DOHH2 (cell line): ENCODE data around the gene PLB1.

Experiments
- H3F3A ChIP-seq: fragments of 200-600 bp; sonication (generic), shearing (Covaris generic); 2 replicates; pipeline ENCODE4 v1.6.0; 2016; ENCODE audit warnings: antibody characterized with exemption, mild to moderate bottlenecking; ENCODE audit not compliant: control insufficient read depth, insufficient read depth
- H3K27ac ChIP-seq: fragments of 200-600 bp; sonication (generic); 2 replicates; pipeline ENCODE4 v1.5.1; 2014; ENCODE audit warnings: low read depth, mild to moderate bottlenecking, low read length, moderate library complexity
- H3K27me3 ChIP-seq: fragments of 200-600 bp; sonication (generic); 2 replicates; pipeline ENCODE4 v1.6.1; 2014; ENCODE audit warnings: mild to moderate bottlenecking, low read length, mixed read lengths; ENCODE audit not compliant: control insufficient read depth
- H3K36me3 ChIP-seq: fragments of 200-600 bp; sonication (generic); 2 replicates; pipeline ENCODE4 v1.6.1; 2014; ENCODE audit warnings: mild to moderate bottlenecking, low read length, moderate library complexity, mixed read lengths; ENCODE audit not compliant: control insufficient read depth
- H3K4me1 ChIP-seq: fragments of 200-600 bp; sonication (generic); 2 replicates; pipeline ENCODE4 v1.6.1; 2014; ENCODE audit warnings: mild to moderate bottlenecking, low read length, mixed read lengths; ENCODE audit not compliant: control insufficient read depth
- H3K4me2 ChIP-seq: fragments of 200-600 bp; sonication (generic); 2 replicates; pipeline ENCODE4 v1.6.0; 2014; ENCODE audit warnings: mild to moderate bottlenecking, low read length, moderate library complexity
- H3K4me3 ChIP-seq: fragments of 200-600 bp; sonication (generic); 2 replicates; pipeline ENCODE4 v1.5.1; 2014; ENCODE audit warnings: mild to moderate bottlenecking, low read length, mixed read lengths
- H3K79me2 ChIP-seq: fragments of 200-600 bp; sonication (generic); 2 replicates; pipeline ENCODE4 v1.6.1; 2014; ENCODE audit warnings: mild to moderate bottlenecking, low read length, mixed read lengths; ENCODE audit not compliant: control insufficient read depth
- H3K9me2 ChIP-seq: fragments of 200-600 bp; sonication (generic); replicated peaks from 2 replicates; pipeline ENCODE4 v1.6.1; 2014; ENCODE audit warnings: mild to moderate bottlenecking, low read length, mixed read lengths; ENCODE audit not compliant: control insufficient read depth
- H3K9me3 ChIP-seq: fragments of 200-600 bp; sonication (generic); 2 replicates; pipeline ENCODE4 v1.6.1; 2014; ENCODE audit warnings: antibody characterized with exemption, low read length, mixed read lengths; ENCODE audit not compliant: control insufficient read depth, insufficient read depth
- H4K20me1 ChIP-seq: fragments of 200-600 bp; sonication (generic); 2 replicates; pipeline ENCODE4 v1.6.0; 2014; ENCODE audit warnings: low read depth, mild to moderate bottlenecking, antibody characterized with exemption, low read length, moderate library complexity; ENCODE audit not compliant: control insufficient read depth, insufficient read depth
- EZH2phosphoT487 ChIP-seq: fragments of 200-600 bp; sonication (generic); IDR thresholded peaks from 2 replicates; pipeline ENCODE4 v1.6.1; 2017; ENCODE audit warnings: borderline replicate concordance, mild to moderate bottlenecking, antibody characterized with exemption, low read length, moderate library complexity, mixed read lengths
- TF ChIP-seq, protein P1 (sequence below): fragments of 200-600 bp; sonication (generic); IDR thresholded peaks from one replicate; pipeline ENCODE4 v1.5.1; 2014; ENCODE audit warnings: antibody characterized with exemption, mild to moderate bottlenecking, low read depth, low read length; ENCODE audit not compliant: poor library complexity, severe bottlenecking

PLB1 gene

DNA sequence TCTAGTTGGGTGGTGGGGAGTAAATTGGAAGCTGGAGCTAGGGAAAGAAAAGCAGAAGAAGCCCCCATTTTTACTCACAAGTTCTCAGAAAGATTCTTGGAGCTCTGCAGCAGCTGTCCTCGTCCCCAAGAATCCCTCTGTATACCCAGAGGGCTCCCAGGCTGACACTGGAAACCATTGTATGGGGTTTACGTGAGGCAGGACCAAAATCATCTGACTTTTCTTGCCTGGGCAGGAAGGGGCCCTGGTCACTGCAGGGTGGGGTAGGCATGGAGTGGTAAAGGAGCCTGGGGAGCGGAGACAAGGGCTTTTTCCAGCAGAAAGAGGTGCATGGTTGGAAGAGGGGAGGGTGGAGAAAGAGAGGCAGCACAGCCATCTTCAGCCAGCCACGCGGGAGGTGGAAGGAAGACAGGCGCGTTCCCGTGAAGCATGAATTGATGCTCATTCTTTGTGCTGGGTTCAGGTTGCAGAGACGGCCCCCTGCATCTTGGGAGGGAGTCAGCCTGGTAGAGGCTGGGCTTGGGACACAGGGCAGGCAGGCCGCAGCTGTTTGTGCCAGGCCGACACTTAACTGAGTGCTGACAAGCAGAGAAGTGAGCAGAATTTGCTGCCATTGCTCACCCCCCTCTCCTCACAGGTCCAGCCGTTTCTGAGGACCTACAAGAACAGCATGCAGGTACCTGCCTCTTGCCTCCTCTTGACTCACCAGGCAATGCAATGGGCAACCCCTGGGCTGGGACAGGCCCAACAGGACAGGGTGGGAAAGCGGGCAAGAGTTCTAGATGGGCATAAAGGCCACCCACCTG is 94.8 kb downstream of the PLB1 start:
- H4K20me1 ChIP-seq, result no peaks in the 10 kb centered on the region
- H3K27me3 ChIP-seq, result peaks cover 11% of the 10 kb centered on the region
- no peak overlapping the region for H3K27ac ChIP-seq
- H3K4me1 ChIP-seq, result peaks cover 8% of the 10 kb centered on the region
- H3K4me3 ChIP-seq, result no peak overlapping the region
- no peak overlapping the region for H3K4me2 ChIP-seq
- no peaks in the 10 kb centered on the region for H3K9me2 ChIP-seq
- TF ChIP-seq, protein P1, sequence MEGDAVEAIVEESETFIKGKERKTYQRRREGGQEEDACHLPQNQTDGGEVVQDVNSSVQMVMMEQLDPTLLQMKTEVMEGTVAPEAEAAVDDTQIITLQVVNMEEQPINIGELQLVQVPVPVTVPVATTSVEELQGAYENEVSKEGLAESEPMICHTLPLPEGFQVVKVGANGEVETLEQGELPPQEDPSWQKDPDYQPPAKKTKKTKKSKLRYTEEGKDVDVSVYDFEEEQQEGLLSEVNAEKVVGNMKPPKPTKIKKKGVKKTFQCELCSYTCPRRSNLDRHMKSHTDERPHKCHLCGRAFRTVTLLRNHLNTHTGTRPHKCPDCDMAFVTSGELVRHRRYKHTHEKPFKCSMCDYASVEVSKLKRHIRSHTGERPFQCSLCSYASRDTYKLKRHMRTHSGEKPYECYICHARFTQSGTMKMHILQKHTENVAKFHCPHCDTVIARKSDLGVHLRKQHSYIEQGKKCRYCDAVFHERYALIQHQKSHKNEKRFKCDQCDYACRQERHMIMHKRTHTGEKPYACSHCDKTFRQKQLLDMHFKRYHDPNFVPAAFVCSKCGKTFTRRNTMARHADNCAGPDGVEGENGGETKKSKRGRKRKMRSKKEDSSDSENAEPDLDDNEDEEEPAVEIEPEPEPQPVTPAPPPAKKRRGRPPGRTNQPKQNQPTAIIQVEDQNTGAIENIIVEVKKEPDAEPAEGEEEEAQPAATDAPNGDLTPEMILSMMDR, result no peak
- no peak for TF ChIP-seq EZH2phosphoT487
- H3K79me2 ChIP-seq, result no peaks in the 10 kb centered on the region
- no peaks in the 10 kb centered on the region for H3K9me3 ChIP-seq
- no peaks in the 10 kb centered on the region for H3K36me3 ChIP-seq
- H3F3A ChIP-seq, result no peaks in the 10 kb centered on the region

DNA sequence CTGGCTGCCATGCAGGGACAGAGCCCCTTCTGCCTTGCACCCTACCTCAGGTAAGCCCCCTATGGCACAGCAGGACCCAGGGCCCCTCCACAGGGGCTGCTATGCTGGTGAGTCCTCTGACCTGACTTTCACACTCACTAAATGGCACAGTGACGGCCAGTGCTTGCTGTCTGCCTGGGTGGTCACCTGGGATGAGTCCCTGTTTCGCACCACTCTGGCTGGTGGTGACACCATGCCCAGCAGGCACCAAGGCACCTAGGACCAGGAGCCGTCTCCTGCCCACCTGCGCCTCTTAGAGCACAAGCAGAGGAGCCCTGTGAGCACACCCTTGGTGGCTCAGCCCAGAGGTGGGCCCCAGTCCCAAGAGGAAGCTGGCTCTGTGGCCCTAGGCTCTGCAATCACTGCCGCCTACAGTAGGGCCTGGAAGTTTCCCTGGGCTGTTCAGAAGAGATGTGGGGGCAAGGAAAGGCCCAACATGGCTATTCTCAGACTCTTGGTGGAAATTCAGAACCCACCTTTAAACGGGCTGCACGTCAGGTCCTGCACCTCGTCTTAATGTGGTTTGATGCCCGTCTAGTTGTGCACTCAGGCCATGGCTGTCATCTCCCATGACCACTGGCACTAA is 96.0 kb downstream of the PLB1 start:
- no peak overlapping the region for H3K27ac ChIP-seq
- H3K79me2 ChIP-seq, result no peaks in the 10 kb centered on the region
- H3F3A ChIP-seq, result no peaks in the 10 kb centered on the region
- H3K27me3 ChIP-seq, result 0 out of 2 replicates have a peak, but pooled peaks cover 5% of the 10 kb centered on the region
- TF ChIP-seq, protein P1, result no peak
- no peak for TF ChIP-seq EZH2phosphoT487
- no peaks in the 10 kb centered on the region for H3K36me3 ChIP-seq
- no peaks in the 10 kb centered on the region for H3K9me3 ChIP-seq
- peaks cover 7% of the 10 kb centered on the region for H3K4me1 ChIP-seq
- H4K20me1 ChIP-seq, result no peaks in the 10 kb centered on the region
- H3K9me2 ChIP-seq, result no peaks in the 10 kb centered on the region
- no peak overlapping the region for H3K4me3 ChIP-seq
- no peak overlapping the region for H3K4me2 ChIP-seq

DNA sequence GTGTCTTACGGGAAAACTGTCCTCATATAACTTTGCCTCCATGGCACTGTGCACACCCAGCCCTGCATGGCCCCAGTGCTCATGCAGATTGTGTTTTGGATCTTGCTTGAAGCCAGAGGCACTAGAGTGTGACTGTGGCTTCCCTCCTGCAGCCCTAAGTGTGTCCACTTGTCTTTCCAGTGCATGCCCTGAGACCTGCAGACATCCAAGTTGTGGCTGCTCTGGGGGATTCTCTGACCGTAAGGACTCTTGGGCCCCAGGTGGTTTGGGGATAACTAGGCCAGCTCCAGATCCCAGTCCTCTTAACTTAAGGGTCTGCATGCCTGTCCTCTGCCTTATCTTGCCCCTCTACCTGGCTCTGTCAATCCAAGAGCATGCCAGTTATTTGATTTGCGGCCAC is 96.6 kb downstream of the PLB1 start:
- H3K4me1 ChIP-seq, result peaks cover 3% of the 10 kb centered on the region
- TF ChIP-seq, protein P1, result no peak
- TF ChIP-seq EZH2phosphoT487, result no peak
- H3K4me2 ChIP-seq, result no peak overlapping the region
- H3K4me3 ChIP-seq, result no peak overlapping the region
- H3K9me2 ChIP-seq, result no peaks in the 10 kb centered on the region
- no peaks in the 10 kb centered on the region for H4K20me1 ChIP-seq
- H3K79me2 ChIP-seq, result no peaks in the 10 kb centered on the region
- H3K36me3 ChIP-seq, result no peaks in the 10 kb centered on the region
- H3K27me3 ChIP-seq, result 0 out of 2 replicates have a peak, but pooled peaks cover 3% of the 10 kb centered on the region
- no peak overlapping the region for H3K27ac ChIP-seq
- no peaks in the 10 kb centered on the region for H3F3A ChIP-seq
- no peaks in the 10 kb centered on the region for H3K9me3 ChIP-seq
